Measurements from ENCODE around the gene GORASP2. TPM values are rescaled to one million over a fixed set of nuclear protein-coding genes. Genes with fewer than 3 reads are reported as not detected.
"Not testable (repeated sequence)": the region's sequence is repeated elsewhere in the genome, so short reads cannot be mapped to it uniquely, and the experiment has no call there.

The GORASP2 gene
- total RNA-seq, 1 experiment from 2014 or later: 87.9 TPM

DNA sequence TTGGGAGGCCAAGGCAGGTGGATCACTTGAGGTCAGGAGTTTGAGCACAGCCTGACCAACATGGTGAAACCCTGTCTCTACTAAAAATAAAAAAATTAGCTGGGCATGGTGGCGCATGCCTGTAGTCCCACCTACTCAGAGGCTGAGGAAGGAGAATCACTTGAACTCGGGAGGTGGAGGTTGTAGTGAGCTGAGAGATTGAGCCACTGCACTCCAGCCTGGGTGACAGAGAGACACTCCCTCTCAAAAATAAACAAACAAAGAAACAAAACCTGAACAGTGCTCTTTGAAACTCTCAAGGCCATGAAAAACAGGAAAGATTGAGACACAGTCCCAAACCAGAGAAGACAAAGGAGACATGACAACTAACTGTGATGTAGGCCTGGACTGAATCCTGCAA lies 7.2 kb upstream of the GORASP2 start:
- H3K4me2 ChIP-seq (ENCODE audit: low read length); RAD21 ChIA-PET (ENCODE audit: low non-redundant PET in 1 of 2, low total read pairs in 2 of 2, uncharacterized antibody in 2 of 2, unreplicated experiment in 2 of 2); H3K9me2 ChIP-seq (ENCODE audit: insufficient read depth); H3K27ac ChIP-seq (ENCODE audit: low read depth, low read length); H3K36me3 ChIP-seq (ENCODE audit: control insufficient read depth in 1 of 2, insufficient read depth in 2 of 2, low read length in 2 of 2); H3K4me1 ChIP-seq (ENCODE audit: control insufficient read depth in 1 of 2, insufficient read depth in 2 of 2, low read length in 2 of 2); H3K27me3 ChIP-seq (ENCODE audit: insufficient read depth, low read length); H4K20me1 ChIP-seq (ENCODE audit: insufficient read depth); BruUV-seq (replicated peaks); H3K79me2 ChIP-seq (ENCODE audit: insufficient read depth, low read length); H2AFZ ChIP-seq (ENCODE audit: low read depth, low read length, poor library complexity, severe bottlenecking); H3K4me3 ChIP-seq (replicated peaks in 1 of 2; ENCODE audit: low read depth in 1 of 2, low read length in 2 of 2); POLR2A ChIA-PET; CTCF ChIA-PET; H3K9ac ChIP-seq (ENCODE audit: low read length); ATAC-seq; DNase-seq (ENCODE audit: low read depth, low spot score); intact Hi-C loops (cut with micrococcal nuclease): not testable (repeated sequence)
- peaks cover 14 to 26% of the 10 kb centered on the region in 2 experiments; a peak in 2 of 4 replicates for H3K9me3 ChIP-seq (ENCODE audit: control insufficient read depth in 1 of 2, insufficient read depth in 1 of 2, low read depth in 1 of 2, low read length in 2 of 2)

DNA sequence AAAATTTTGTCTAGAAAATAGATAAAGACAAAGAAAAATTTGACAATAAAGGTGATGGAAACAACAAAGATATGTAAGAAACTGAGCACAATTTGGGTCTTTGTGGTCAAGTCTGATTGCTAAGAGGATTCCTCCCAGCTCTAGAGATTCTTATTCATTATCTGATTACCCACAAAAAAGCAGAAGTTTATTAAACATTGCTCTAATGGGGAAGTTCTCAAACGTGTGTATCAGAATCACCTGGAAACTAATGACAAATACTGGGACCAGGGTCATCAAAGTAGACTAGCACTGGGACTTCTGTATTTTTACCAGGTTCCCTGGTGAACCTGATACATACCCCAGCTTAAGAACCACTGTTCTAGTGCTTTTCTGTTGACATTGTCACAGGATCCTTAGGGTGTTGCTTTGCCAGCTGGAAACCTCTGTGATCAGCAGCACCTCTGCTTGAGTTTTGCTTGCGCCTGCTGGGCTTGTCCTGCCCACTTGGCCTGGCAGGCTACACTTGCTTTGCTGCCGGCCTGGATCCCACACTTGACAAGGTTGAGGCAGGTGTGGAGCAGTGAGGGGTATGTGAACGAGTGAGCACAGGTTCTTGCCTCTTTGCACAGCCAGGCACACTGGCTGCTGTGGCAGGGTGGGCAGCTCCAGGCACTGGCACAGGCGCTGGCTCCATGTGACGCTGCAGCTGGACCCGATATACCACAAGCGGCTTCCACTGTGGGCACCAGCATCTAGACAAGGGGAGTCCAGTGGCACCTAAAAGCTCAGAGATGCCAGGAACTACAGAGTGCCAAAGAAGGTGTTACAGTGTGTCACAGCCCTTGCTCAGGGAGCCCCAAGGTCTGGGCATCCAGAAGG lies 6.2 kb upstream of the GORASP2 start:
- intact Hi-C loops (cut with micrococcal nuclease): no loop called here
- Histone ChIP-seq H3K79me2 (ENCODE audit: insufficient read depth, low read length) (no peaks in the 10 kb centered on the region), H3K4me3 (replicated peaks in 1 of 2; ENCODE audit: low read depth in 1 of 2, low read length in 2 of 2) (no peak overlapping the region), H3K4me1 (ENCODE audit: control insufficient read depth in 1 of 2, insufficient read depth in 2 of 2, low read length in 2 of 2) (peaks cover 0 to 2% of the 10 kb centered on the region in 2 experiments; a peak in 2 of 4 replicates), H3K27me3 (ENCODE audit: insufficient read depth, low read length) (no peaks in the 10 kb centered on the region), H3K9ac (ENCODE audit: low read length) (no peak overlapping the region), H3K36me3 (ENCODE audit: control insufficient read depth in 1 of 2, insufficient read depth in 2 of 2, low read length in 2 of 2) (no peaks in the 10 kb centered on the region), H2AFZ (ENCODE audit: low read depth, low read length, poor library complexity, severe bottlenecking) (no peak overlapping the region), H3K27ac (ENCODE audit: low read depth, low read length) (no peak overlapping the region), H3K9me3 (ENCODE audit: control insufficient read depth in 1 of 2, insufficient read depth in 1 of 2, low read depth in 1 of 2, low read length in 2 of 2) (peaks cover 5 to 18% of the 10 kb centered on the region in 2 experiments; a peak in 2 of 4 replicates), H3K9me2 (ENCODE audit: insufficient read depth) (no peaks in the 10 kb centered on the region), H4K20me1 (ENCODE audit: insufficient read depth) (no peaks in the 10 kb centered on the region), H3K4me2 (ENCODE audit: low read length) (no peak overlapping the region)
- no peak for ATAC-seq
- DNase-seq (ENCODE audit: low read depth, low spot score): no peak
- ChIA-PET RAD21 (ENCODE audit: low non-redundant PET in 1 of 2, low total read pairs in 2 of 2, uncharacterized antibody in 2 of 2, unreplicated experiment in 2 of 2) (no interaction called here), POLR2A (no interaction called here), CTCF (no interaction called here)
- TF ChIP-seq POLR2AphosphoS5 (IDR thresholded peaks at IDR 0.05; ENCODE audit: low read depth, low read length) (no peak), JUND (IDR thresholded peaks at IDR 0.05) (no peak)
- BruUV-seq (replicated peaks): no TSS peak
